H1 (cell line): ENCODE results near the gene ADGRL3. TPM values are rescaled to one million over a fixed set of nuclear protein-coding genes. Genes with fewer than 3 reads are reported as not detected.

Experiments
- CTCF ChIA-PET: fragments of 300-600 bp; sonication (Branson Sonifier 250); formaldehyde crosslinking; loops from one replicate; lab custom pipeline; 2021; ENCODE audit not compliant: partially characterized antibody; lab: Charles Lee
- POLR2A ChIA-PET: fragments of 300-600 bp; sonication (Branson Sonifier 250); formaldehyde crosslinking; loops from one replicate; lab custom pipeline; 2021; ENCODE audit warnings: inconsistent platforms; ENCODE audit not compliant: partially characterized antibody; lab: Charles Lee
- DNase-seq, 2 experiments: peaks; one replicate each; pipeline versions ENCODE4 v3.0.0 to v3.0.0-alpha.2; 2010 to 2022; ENCODE audit warnings: low spot score in 2 of 2, low read depth in 1 of 2, mixed read lengths in 1 of 2
- FAIRE-seq: peaks from 2 replicates; lab custom pipeline; 2011; peaks lifted over from hg19 to GRCh38; lab: Jason Lieb, UNC
- H2AFZ ChIP-seq: 2 replicates; pipeline ENCODE4 v1.8.1; 2012; ENCODE audit warnings: low read length, inconsistent platforms
- H2AK5ac ChIP-seq: 2 replicates; pipeline ENCODE4 v1.6.1; 2013; ENCODE audit warnings: low read depth, low read length
- H2BK120ac ChIP-seq: replicated peaks from 2 replicates; pipeline ENCODE3; 2013; ENCODE audit warnings: low read depth, low read length, inconsistent platforms
- H2BK12ac ChIP-seq: 2 replicates; pipeline ENCODE4 v1.6.1; 2013; ENCODE audit warnings: low read depth, low read length
- H2BK15ac ChIP-seq: 2 replicates; pipeline ENCODE4 v1.6.1; 2013; ENCODE audit warnings: low read length
- H2BK20ac ChIP-seq: 2 replicates; pipeline ENCODE4 v1.6.1; 2013; ENCODE audit warnings: low read length
- H2BK5ac ChIP-seq: 2 replicates; pipeline ENCODE4 v1.6.1; 2013; ENCODE audit warnings: low read depth, low read length
- H3K14ac ChIP-seq: 2 replicates; pipeline ENCODE4 v1.6.1; 2013; ENCODE audit warnings: inconsistent platforms; ENCODE audit not compliant: insufficient read length
- H3K18ac ChIP-seq: 2 replicates; pipeline ENCODE4 v1.6.1; 2013; ENCODE audit warnings: low read length; ENCODE audit errors: extremely low read depth
- H3K23ac ChIP-seq: 2 replicates; pipeline ENCODE4 v1.6.1; 2013; ENCODE audit warnings: inconsistent platforms; ENCODE audit not compliant: insufficient read length
- H3K23me2 ChIP-seq: 2 replicates; pipeline ENCODE4 v1.6.1; 2013; ENCODE audit warnings: low read depth, low read length
- H3K27ac ChIP-seq: 2 replicates; pipeline ENCODE4 v1.6.1; 2011; ENCODE audit warnings: low read depth, low read length, inconsistent platforms
- H3K27me3 ChIP-seq, 4 experiments: replicated peaks in 1 of 4; 1 replicate in 1 of 4; 2 replicates in 3 of 4; pipeline versions ENCODE4 v1.6.1 to v1.8.1; 2011 to 2013; ENCODE audit warnings: low read length in 3 of 4, mild to moderate bottlenecking in 3 of 4, inconsistent platforms in 2 of 4, mixed read lengths in 2 of 4, moderate library complexity in 1 of 4; ENCODE audit not compliant: control insufficient read depth in 3 of 4, insufficient read depth in 3 of 4; ENCODE audit errors: extremely low read depth in 1 of 4
- H3K36me3 ChIP-seq, 4 experiments: 2 replicates each; pipeline versions ENCODE4 v1.6.1 to v1.8.1; 2011 to 2013; ENCODE audit warnings: mild to moderate bottlenecking in 4 of 4, low read length in 3 of 4, moderate library complexity in 2 of 4, control low read depth in 1 of 4, inconsistent platforms in 1 of 4; ENCODE audit not compliant: insufficient read depth in 4 of 4, control insufficient read depth in 2 of 4
- H3K4ac ChIP-seq: replicated peaks from 2 replicates; pipeline ENCODE3; 2013; ENCODE audit warnings: low read length, low read depth, mixed read lengths, inconsistent platforms; ENCODE audit not compliant: insufficient read length
- H3K4me1 ChIP-seq, 4 experiments: replicated peaks in 1 of 4; 1 replicate in 1 of 4; 2 replicates in 3 of 4; pipeline versions ENCODE4 v1.6.1 to v1.8.1; 2011 to 2013; ENCODE audit warnings: low read length in 3 of 4, inconsistent platforms in 2 of 4, mixed read lengths in 1 of 4; ENCODE audit not compliant: insufficient read depth in 4 of 4, control insufficient read depth in 3 of 4
- H3K4me2 ChIP-seq, 2 experiments: 2 replicates each; pipeline versions ENCODE4 v1.6.1 to v1.8.1; 2011 to 2013; ENCODE audit warnings: low read depth in 2 of 2, low read length in 2 of 2, control low read depth in 1 of 2, inconsistent platforms in 1 of 2, mild to moderate bottlenecking in 1 of 2; ENCODE audit not compliant: insufficient read depth in 1 of 2
- H3K4me3 ChIP-seq, 4 experiments: fragments of 200-600, 300-600 bp in 1 of 4; sonication (generic), shearing (Covaris generic), sonication (Bioruptor Twin) in 1 of 4; 2 replicates each; pipeline versions ENCODE4 v1.5.1 to v1.8.1; 2011 to 2016; ENCODE audit warnings: low read length in 4 of 4, low read depth in 3 of 4, control low read depth in 2 of 4, inconsistent platforms in 2 of 4, mild to moderate bottlenecking in 2 of 4, mixed read lengths in 1 of 4, moderate library complexity in 1 of 4; ENCODE audit not compliant: insufficient read depth in 2 of 4; ENCODE audit errors: extremely low read depth in 1 of 4
- H3K56ac ChIP-seq: replicated peaks from 2 replicates; pipeline ENCODE3; 2013; ENCODE audit warnings: low read depth, mild to moderate bottlenecking, mixed read lengths, low read length, inconsistent platforms; ENCODE audit not compliant: insufficient read length
- H3K79me1 ChIP-seq: 2 replicates; pipeline ENCODE4 v1.6.1; 2013; ENCODE audit warnings: low read depth, low read length, control low read depth
- H3K79me2 ChIP-seq, 2 experiments: 2 replicates each; pipeline versions ENCODE4 v1.6.1 to v1.8.1; 2012 to 2013; ENCODE audit warnings: low read length in 2 of 2, mild to moderate bottlenecking in 2 of 2, inconsistent platforms in 1 of 2; ENCODE audit not compliant: insufficient read depth in 2 of 2, control insufficient read depth in 1 of 2
- H3K9ac ChIP-seq, 4 experiments: replicated peaks in 1 of 4; 1 replicate in 1 of 4; 2 replicates in 3 of 4; pipeline versions ENCODE4 v1.6.1 to v1.8.1; 2011 to 2013; ENCODE audit warnings: low read depth in 3 of 4, low read length in 3 of 4, control low read depth in 2 of 4, mild to moderate bottlenecking in 2 of 4, moderate library complexity in 2 of 4, inconsistent platforms in 1 of 4; ENCODE audit errors: extremely low read depth in 1 of 4
- H3K9me3 ChIP-seq, 2 experiments: 2 replicates each; pipeline versions ENCODE4 v1.6.1 to v1.8.1; 2012 to 2013; ENCODE audit warnings: mild to moderate bottlenecking in 2 of 2, moderate library complexity in 2 of 2, control low read depth in 1 of 2, inconsistent platforms in 1 of 2, low read depth in 1 of 2, low read length in 1 of 2, mixed read lengths in 1 of 2; ENCODE audit not compliant: insufficient read depth in 2 of 2
- H4K20me1 ChIP-seq, 2 experiments: replicated peaks in 1 of 2; 2 replicates each; pipeline versions ENCODE3 to v1.8.1; 2011 to 2013; ENCODE audit warnings: inconsistent platforms in 2 of 2, low read length in 2 of 2, mild to moderate bottlenecking in 1 of 2; ENCODE audit not compliant: insufficient read depth in 2 of 2, control insufficient read depth in 1 of 2
- H4K5ac ChIP-seq: 2 replicates; pipeline ENCODE4 v1.6.1; 2013; ENCODE audit warnings: low read length, low read depth, mixed read lengths, inconsistent platforms; ENCODE audit not compliant: insufficient read length
- H4K8ac ChIP-seq: 2 replicates; pipeline ENCODE4 v1.8.0; 2013; ENCODE audit warnings: mild to moderate bottlenecking, moderate library complexity, low read length, inconsistent platforms; ENCODE audit not compliant: insufficient read depth; ENCODE audit errors: extremely low read depth
- H4K91ac ChIP-seq: replicated peaks from 2 replicates; pipeline ENCODE3; 2013; ENCODE audit warnings: low read length, mixed read lengths, inconsistent platforms; ENCODE audit not compliant: insufficient read length
- ASH2L ChIP-seq: fragments of 200-600, 300-600 bp; sonication (generic); IDR thresholded peaks from one replicate; pipeline ENCODE4 v1.7.1; 2017; ENCODE audit warnings: low read length
- ATF2 ChIP-seq: IDR thresholded peaks from 2 replicates; pipeline ENCODE4 v1.6.1; 2012; ENCODE audit warnings: low read length, inconsistent platforms
- BCL11A ChIP-seq, 2 experiments: IDR thresholded peaks; one replicate each; pipeline ENCODE4 v1.6.1; 2011; ENCODE audit warnings: low read depth in 2 of 2, low read length in 2 of 2, mild to moderate bottlenecking in 2 of 2
- KDM1A ChIP-seq: fragments of 200-600, 300-600 bp; sonication (generic); IDR thresholded peaks from 2 replicates; pipeline ENCODE4 v1.7.1; 2016; ENCODE audit warnings: mild to moderate bottlenecking, low read length, borderline replicate concordance
- KDM5A ChIP-seq: fragments of 200-600 bp; IDR thresholded peaks from 2 replicates; pipeline ENCODE4 v1.7.1; 2012; ENCODE audit warnings: mild to moderate bottlenecking, low read length, inconsistent platforms, mixed read lengths
- NRF1 ChIP-seq: IDR thresholded peaks from 2 replicates; pipeline ENCODE4 v1.6.1; 2011; ENCODE audit warnings: mild to moderate bottlenecking, low read depth, low read length, improper control_type of control experiment
- POU5F1 ChIP-seq: IDR thresholded peaks from 2 replicates; pipeline ENCODE4 v1.6.1; 2011; ENCODE audit warnings: low read depth, mild to moderate bottlenecking, low read length, moderate library complexity
- RFX5 ChIP-seq: IDR thresholded peaks from 2 replicates; pipeline ENCODE4 v1.6.1; 2011; ENCODE audit warnings: low read depth, low read length, improper control_type of control experiment, borderline replicate concordance
- RXRA ChIP-seq: IDR thresholded peaks from 2 replicates; pipeline ENCODE4 v1.6.1; 2011; ENCODE audit warnings: low read depth, mild to moderate bottlenecking, low read length, moderate library complexity; ENCODE audit not compliant: insufficient read depth
- SRF ChIP-seq: IDR thresholded peaks from 2 replicates; pipeline ENCODE4 v1.6.1; 2011; ENCODE audit warnings: mild to moderate bottlenecking, low read depth, low read length, moderate library complexity
- WGBS, 2 experiments: shearing (Covaris generic) in 1 of 2; methylation state at CpG; one replicate each; pipeline versions ENCODE4 v1.1.6 to v1.1.7; 2013 to 2015; ENCODE audit warnings: low lambda C conversion rate in 2 of 2, mixed read lengths in 2 of 2, inconsistent platforms in 1 of 2, low coverage in 1 of 2, missing lambda C conversion rate in 1 of 2; ENCODE audit not compliant: insufficient replicate concordance in 2 of 2, insufficient coverage in 1 of 2, insufficient read length in 1 of 2; ENCODE audit errors: extremely low coverage in 1 of 2, missing lambda C conversion rate in 1 of 2; 5-methylcytosine and 5-hydroxymethylcytosine counted together
- polyA plus RNA-seq, 7 experiments: library from polyadenylated mRNA; depleted of rRNA in 3 of 7; stranded (reverse) in 5 of 7; unstranded in 2 of 7; fragments of >200 nt in 5 of 7; fragments of 200-250 nt in 2 of 7; gene quantifications; 1 replicate in 5 of 7; 2 replicates in 1 of 7; 4 replicates in 1 of 7; pipeline versions ENCODE4 v1.2.1 to v1.2.3, GENCODE V29; 2011 to 2013; ENCODE audit warnings: missing spikeins in 2 of 7, mixed read lengths in 2 of 7
- total RNA-seq: library from RNA; stranded (reverse); fragmentation: NEBNext Ultra II Directional; extraction: Animal tissue kit (Norgen Biotek cat#: 25700); gene quantifications from 2 replicates; pipeline ENCODE4 v1.2.1, GENCODE V29; 2021
- TF ChIP-seq, protein P1 (sequence below), 3 experiments: IDR thresholded peaks; 1 replicate in 2 of 3; 2 replicates in 1 of 3; pipeline versions ENCODE4 v1.5.1 to v1.6.1; 2011; ENCODE audit warnings: low read length in 3 of 3, mild to moderate bottlenecking in 3 of 3, inconsistent platforms in 2 of 3, low read depth in 1 of 3, moderate library complexity in 1 of 3; ENCODE audit not compliant: insufficient read depth in 1 of 3; ENCODE audit errors: control extremely low read depth in 1 of 3

The ADGRL3 gene
- total and polyA plus RNA-seq, 2 of the 8 experiments (the other 6 are each of a cell fraction or from before 2014, with no cell fraction given), result 6.6 to 13.0 TPM

DNA sequence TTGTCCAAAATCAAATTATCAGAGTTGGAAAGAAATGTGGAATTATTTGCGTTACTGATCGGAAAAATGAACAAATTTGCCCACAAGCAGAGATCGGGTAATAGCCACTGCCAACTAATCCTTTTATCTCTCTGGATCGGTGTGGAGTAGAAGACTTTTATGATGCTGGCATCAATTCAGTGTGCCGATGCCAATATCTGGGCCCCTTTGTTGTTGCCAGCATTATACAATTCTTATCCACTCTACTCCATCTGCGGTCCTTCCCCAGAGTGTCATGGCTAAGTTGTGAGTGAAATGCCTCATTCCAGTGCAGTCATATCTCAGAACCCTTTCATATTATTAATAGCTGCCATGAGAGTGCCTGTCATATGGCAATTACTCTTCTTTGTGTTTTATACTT lies 660.2 kb downstream of the ADGRL3 start:
- H2BK12ac ChIP-seq, result no peak overlapping the region
- no peaks in the 10 kb centered on the region for H3K27me3 ChIP-seq
- FAIRE-seq, result no peak
- H4K20me1 ChIP-seq, result no peaks in the 10 kb centered on the region
- no peak overlapping the region for H3K4ac ChIP-seq
- H4K91ac ChIP-seq, result no peak overlapping the region
- H3K4me2 ChIP-seq, result no peak overlapping the region
- H3K79me2 ChIP-seq, result no peaks in the 10 kb centered on the region
- no peaks in the 10 kb centered on the region for H3K36me3 ChIP-seq
- H2BK5ac ChIP-seq, result no peak overlapping the region
- H2BK120ac ChIP-seq, result no peak overlapping the region
- H2BK15ac ChIP-seq, result no peak overlapping the region
- no peak for DNase-seq
- no peaks in the 10 kb centered on the region for H3K23me2 ChIP-seq
- ChIA-PET POLR2A (no interaction called here), CTCF (no interaction called here)
- H2AFZ ChIP-seq, result no peak overlapping the region
- no peak overlapping the region for H3K18ac ChIP-seq
- H4K8ac ChIP-seq, result no peak overlapping the region
- H2AK5ac ChIP-seq, result no peak overlapping the region
- no peak overlapping the region for H4K5ac ChIP-seq
- H3K9ac ChIP-seq, result no peak overlapping the region
- H3K23ac ChIP-seq, result no peak overlapping the region
- H3K27ac ChIP-seq, result no peak overlapping the region
- no peak overlapping the region for H2BK20ac ChIP-seq
- no peak overlapping the region for H3K14ac ChIP-seq
- no peaks in the 10 kb centered on the region for H3K9me3 ChIP-seq
- H3K4me3 ChIP-seq, result no peak overlapping the region
- no peak overlapping the region for H3K56ac ChIP-seq
- 96% methylated on average over 6 of the region's 6 CpGs; no CpG with 5 or more reads in 1 of the 2 experiments for WGBS, 2 experiments
- H3K79me1 ChIP-seq, result no peaks in the 10 kb centered on the region
- H3K4me1 ChIP-seq, result no peaks in the 10 kb centered on the region; a peak in 1 of 7 replicates
- no peak for TF ChIP-seq KDM1A
- TF ChIP-seq, protein P1, sequence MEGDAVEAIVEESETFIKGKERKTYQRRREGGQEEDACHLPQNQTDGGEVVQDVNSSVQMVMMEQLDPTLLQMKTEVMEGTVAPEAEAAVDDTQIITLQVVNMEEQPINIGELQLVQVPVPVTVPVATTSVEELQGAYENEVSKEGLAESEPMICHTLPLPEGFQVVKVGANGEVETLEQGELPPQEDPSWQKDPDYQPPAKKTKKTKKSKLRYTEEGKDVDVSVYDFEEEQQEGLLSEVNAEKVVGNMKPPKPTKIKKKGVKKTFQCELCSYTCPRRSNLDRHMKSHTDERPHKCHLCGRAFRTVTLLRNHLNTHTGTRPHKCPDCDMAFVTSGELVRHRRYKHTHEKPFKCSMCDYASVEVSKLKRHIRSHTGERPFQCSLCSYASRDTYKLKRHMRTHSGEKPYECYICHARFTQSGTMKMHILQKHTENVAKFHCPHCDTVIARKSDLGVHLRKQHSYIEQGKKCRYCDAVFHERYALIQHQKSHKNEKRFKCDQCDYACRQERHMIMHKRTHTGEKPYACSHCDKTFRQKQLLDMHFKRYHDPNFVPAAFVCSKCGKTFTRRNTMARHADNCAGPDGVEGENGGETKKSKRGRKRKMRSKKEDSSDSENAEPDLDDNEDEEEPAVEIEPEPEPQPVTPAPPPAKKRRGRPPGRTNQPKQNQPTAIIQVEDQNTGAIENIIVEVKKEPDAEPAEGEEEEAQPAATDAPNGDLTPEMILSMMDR (IDR thresholded peaks at IDR 0.05; ENCODE audit: control extremely low read depth in 1 of 3, insufficient read depth in 1 of 3, low read depth in 1 of 3, low read length in 3 of 3), result no peak
- TF ChIP-seq SRF, result no peak
- no peak for TF ChIP-seq RFX5
- TF ChIP-seq ASH2L, result no peak
- no peak for TF ChIP-seq ATF2
- no peak for TF ChIP-seq KDM5A
- TF ChIP-seq POU5F1, result no peak
- TF ChIP-seq BCL11A (IDR thresholded peaks at IDR 0.05; ENCODE audit: low read depth in 2 of 2, low read length in 2 of 2), result no peak
- TF ChIP-seq NRF1, result no peak
- no peak for TF ChIP-seq RXRA
